Calu3 (cell line): Measurements from ENCODE around the gene PPM1D. TPM values are rescaled to one million over a fixed set of nuclear protein-coding genes. Genes with fewer than 3 reads are reported as not detected.

Experiments
- BruUV-seq: library from RNA; stranded (reverse); fragments of 400-500 nt; replicated peaks from 2 replicates; lab custom pipeline; 2021; lab: Mats Ljungman, UMichigan
- CTCF ChIA-PET: fragments of 300-600 bp; sonication (Branson Sonifier 250); formaldehyde crosslinking; loops from one replicate; lab custom pipeline; 2022; ENCODE audit warnings: antibody characterized with exemption; lab: Charles Lee
- DNase-seq: peaks from one replicate; pipeline ENCODE4 v3.0.0; 2022
- H3K27ac Mint-ChIP-seq: one replicate; pipeline ENCODE4 v1.8.0; 2022; ENCODE audit warnings: mixed read lengths; ENCODE audit not compliant: unreplicated experiment
- H3K27me3 Mint-ChIP-seq: one replicate; pipeline ENCODE4 v1.8.0; 2022; ENCODE audit warnings: mixed read lengths; ENCODE audit not compliant: unreplicated experiment
- H3K36me3 Mint-ChIP-seq: one replicate; pipeline ENCODE4 v1.8.0; 2022; ENCODE audit warnings: mild to moderate bottlenecking, moderate library complexity, mixed read lengths; ENCODE audit not compliant: insufficient read depth, unreplicated experiment
- H3K4me1 Mint-ChIP-seq: one replicate; pipeline ENCODE4 v1.8.0; 2022; ENCODE audit warnings: mild to moderate bottlenecking, low read depth, mixed read lengths; ENCODE audit not compliant: unreplicated experiment
- H3K4me3 Mint-ChIP-seq: one replicate; pipeline ENCODE4 v1.8.0; 2022; ENCODE audit warnings: mild to moderate bottlenecking, low read depth, moderate library complexity, mixed read lengths; ENCODE audit not compliant: unreplicated experiment
- H3K9me3 Mint-ChIP-seq: one replicate; pipeline ENCODE4 v1.8.0; 2022; ENCODE audit warnings: low read depth, mixed read lengths; ENCODE audit not compliant: unreplicated experiment
- CTCF ChIP-seq: fragments of 200-600 bp; IDR thresholded peaks from one replicate; pipeline ENCODE4 v1.8.0; 2022; ENCODE audit warnings: antibody characterized with exemption; ENCODE audit not compliant: unreplicated experiment
- intact Hi-C: fragments of 100-400 bp; cut with micrococcal nuclease; formaldehyde crosslinking; loops from one replicate; pipeline ENCODE4 v1.10.0; 2022; ENCODE audit not compliant: unreplicated experiment
- total RNA-seq: library from RNA; stranded (reverse); gene quantifications from 2 replicates; pipeline ENCODE4 v1.2.3, GENCODE V29; 2022

The PPM1D gene
- total RNA-seq, 1 experiment from 2014 or later: 7.6 TPM

GRCh38 chr17:60618080-60618479 lies 18.1 kb downstream of the PPM1D start:
- Mint-ChIP-seq H3K4me1 (no peaks in the 10 kb centered on the region), H3K36me3 (no peaks in the 10 kb centered on the region), H3K27me3 (no peaks in the 10 kb centered on the region), H3K27ac (no peak overlapping the region), H3K9me3 (no peaks in the 10 kb centered on the region), H3K4me3 (no peak overlapping the region)
- no peak for DNase-seq
- BruUV-seq: no TSS peak
- no peak for TF ChIP-seq CTCF
- intact Hi-C loops: no loop called here
- CTCF ChIA-PET: no interaction called here

- Mint-ChIP-seq H3K4me1 (no peaks in the 10 kb centered on the region), H3K4me3 (no peak overlapping the region), H3K27ac (no peak overlapping the region), H3K36me3 (no peaks in the 10 kb centered on the region), H3K27me3 (no peaks in the 10 kb centered on the region), H3K9me3 (no peaks in the 10 kb centered on the region)
- intact Hi-C loops: no loop called here
- DNase-seq: no peak
- no TSS peak for BruUV-seq
- no peak for TF ChIP-seq CTCF
- CTCF ChIA-PET: no interaction called here
These were observed 19.0 kb downstream of the PPM1D start for GRCh38 chr17:60618854-60619526.

GRCh38 chr17:60622961-60623360 lies 23.0 kb downstream of the PPM1D start:
- CTCF ChIA-PET: no interaction called here
- H3K27me3 Mint-ChIP-seq: no peaks in the 10 kb centered on the region
- H3K4me1 Mint-ChIP-seq: no peaks in the 10 kb centered on the region
- DNase-seq: no peak
- no peak for TF ChIP-seq CTCF
- H3K36me3 Mint-ChIP-seq: no peaks in the 10 kb centered on the region
- intact Hi-C loops: no loop called here
- H3K9me3 Mint-ChIP-seq: no peaks in the 10 kb centered on the region
- no peak overlapping the region for H3K27ac Mint-ChIP-seq
- BruUV-seq: no TSS peak
- H3K4me3 Mint-ChIP-seq: no peak overlapping the region

GRCh38 chr17:60623415-60623814 lies 23.4 kb downstream of the PPM1D start:
- no peak overlapping the region for H3K4me3 Mint-ChIP-seq
- CTCF ChIA-PET: no interaction called here

More at GRCh38 chr17:60623415-60623814, 23.4 kb downstream of the PPM1D start:
- H3K36me3 Mint-ChIP-seq: no peaks in the 10 kb centered on the region
- no peaks in the 10 kb centered on the region for H3K4me1 Mint-ChIP-seq
- no peak for TF ChIP-seq CTCF
- H3K27me3 Mint-ChIP-seq: no peaks in the 10 kb centered on the region
- H3K27ac Mint-ChIP-seq: no peak overlapping the region
- no TSS peak for BruUV-seq
- no peak for DNase-seq
- intact Hi-C loops: no loop called here
- H3K9me3 Mint-ChIP-seq: no peaks in the 10 kb centered on the region
